SU-DHL-6 (cell line): ENCODE measurements around the gene TIMP3.

ENCODE experiments used
- EZH2phosphoT487 ChIP-seq: fragments of 200-600 bp; sonication (generic), shearing (Covaris generic); conservative IDR thresholded peaks from 2 replicates; pipeline ENCODE4 v1.6.1; 2018; ENCODE audit warnings: mild to moderate bottlenecking, antibody characterized with exemption, low read length, moderate library complexity, mixed read lengths
- TF ChIP-seq, protein P1 (sequence below): fragments of 200-600 bp; sonication (generic); IDR thresholded peaks from one replicate; pipeline ENCODE4 v1.5.1; 2017; ENCODE audit warnings: antibody characterized with exemption, mild to moderate bottlenecking, low read length, moderate library complexity; ENCODE audit not compliant: insufficient read depth, poor library complexity, severe bottlenecking

DNA sequence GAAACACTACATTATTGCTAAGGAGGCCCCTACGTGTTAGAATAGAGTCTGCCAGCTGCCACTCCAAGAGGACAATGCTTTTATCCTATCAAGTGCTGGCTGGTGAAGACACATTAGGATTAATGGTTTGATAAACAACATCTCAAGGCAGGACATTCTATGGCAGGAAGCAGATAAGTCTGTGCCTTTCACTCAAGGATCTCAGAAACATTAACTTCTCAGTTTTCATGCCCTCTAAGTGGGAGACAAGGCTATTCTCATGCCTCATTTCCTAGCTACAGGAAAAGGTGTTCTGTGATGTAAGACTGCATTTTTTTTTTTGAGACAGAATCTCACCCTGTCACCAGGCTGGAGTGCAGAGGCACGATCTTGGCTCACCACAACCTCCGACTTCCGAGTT, 23.5 kb upstream of the TIMP3 start:
- TF ChIP-seq, protein P1, sequence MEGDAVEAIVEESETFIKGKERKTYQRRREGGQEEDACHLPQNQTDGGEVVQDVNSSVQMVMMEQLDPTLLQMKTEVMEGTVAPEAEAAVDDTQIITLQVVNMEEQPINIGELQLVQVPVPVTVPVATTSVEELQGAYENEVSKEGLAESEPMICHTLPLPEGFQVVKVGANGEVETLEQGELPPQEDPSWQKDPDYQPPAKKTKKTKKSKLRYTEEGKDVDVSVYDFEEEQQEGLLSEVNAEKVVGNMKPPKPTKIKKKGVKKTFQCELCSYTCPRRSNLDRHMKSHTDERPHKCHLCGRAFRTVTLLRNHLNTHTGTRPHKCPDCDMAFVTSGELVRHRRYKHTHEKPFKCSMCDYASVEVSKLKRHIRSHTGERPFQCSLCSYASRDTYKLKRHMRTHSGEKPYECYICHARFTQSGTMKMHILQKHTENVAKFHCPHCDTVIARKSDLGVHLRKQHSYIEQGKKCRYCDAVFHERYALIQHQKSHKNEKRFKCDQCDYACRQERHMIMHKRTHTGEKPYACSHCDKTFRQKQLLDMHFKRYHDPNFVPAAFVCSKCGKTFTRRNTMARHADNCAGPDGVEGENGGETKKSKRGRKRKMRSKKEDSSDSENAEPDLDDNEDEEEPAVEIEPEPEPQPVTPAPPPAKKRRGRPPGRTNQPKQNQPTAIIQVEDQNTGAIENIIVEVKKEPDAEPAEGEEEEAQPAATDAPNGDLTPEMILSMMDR = no peak
- TF ChIP-seq EZH2phosphoT487 = no peak
